ENCODE measurements around the gene SYDE1. TPM values are rescaled to one million over a fixed set of nuclear protein-coding genes. Genes with fewer than 3 reads are reported as not detected.

Gene SYDE1
- total and polyA plus RNA-seq, 10 of the 15 experiments (the other 5 are each of a cell fraction or from before 2014, with no cell fraction given), result not detected

GRCh38 chr19:15147090-15147489 is 39.9 kb downstream of the SYDE1 start:
- ChIA-PET RAD21 (ENCODE audit: unreplicated experiment) (no interaction called here), POLR2A (interaction anchor here (0.5 kb wide), 1 partner anchor 244 kb away, joined by 5 read pairs; no protein-coding TSS in a partner anchor), CTCF (interaction anchor here (1.2 to 1.3 kb wide), 2 partner anchors 46 to 55 kb away, joined by 3 to 10 read pairs; no protein-coding TSS in a partner anchor), SMC1A (ENCODE audit: uncharacterized antibody, unreplicated experiment) (no interaction called here)
- no peaks in the 10 kb centered on the region for H4K20me1 ChIP-seq (ENCODE audit: control insufficient read depth, insufficient read depth)
- no peak for FAIRE-seq
- H3K27me3 ChIP-seq (replicated peaks in 1 of 2; ENCODE audit: control insufficient read depth in 2 of 2, insufficient read depth in 2 of 2, low read length in 1 of 2), result no peaks in the 10 kb centered on the region
- no peaks in the 10 kb centered on the region for H3K4me1 ChIP-seq (ENCODE audit: control insufficient read depth, insufficient read depth, low read length)
- no peak for DNase-seq (ENCODE audit: low read depth, low spot score)
- intact Hi-C loops (cut with micrococcal nuclease; ENCODE audit: unreplicated experiment), result no loop called here
- H3K4me3 ChIP-seq, result no peak overlapping the region
- no peaks in the 10 kb centered on the region for H3K36me3 ChIP-seq (ENCODE audit: control insufficient read depth in 2 of 2, insufficient read depth in 2 of 2, low read length in 1 of 2)
- no peak overlapping the region for H3K9ac ChIP-seq (ENCODE audit: control insufficient read depth, insufficient read depth, low read length)
- H3K9me3 ChIP-seq (replicated peaks; ENCODE audit: control insufficient read depth, insufficient read depth, low read length), result no peaks in the 10 kb centered on the region
- no peak overlapping the region for H2AFZ ChIP-seq (ENCODE audit: control insufficient read depth, low read depth, low read length)
- H3K4me2 ChIP-seq (ENCODE audit: control insufficient read depth, insufficient read depth), result no peak overlapping the region
- H3K27ac ChIP-seq (ENCODE audit: control insufficient read depth, insufficient read depth), result no peak overlapping the region
- 11% methylated on average over 1 of the region's 1 CpG for WGBS (ENCODE audit: insufficient coverage, insufficient replicate concordance, low lambda C conversion rate, missing lambda C conversion rate)
- no TSS peak for BruUV-seq (replicated peaks)
- ATAC-seq, result no peak
- H3K79me2 ChIP-seq (ENCODE audit: control insufficient read depth, insufficient read depth, low read length), result no peaks in the 10 kb centered on the region
- in situ Hi-C loops (cut with MboI), result no loop called here
- TF ChIP-seq FOXM1 (IDR thresholded peaks at IDR 0.05; ENCODE audit: low read depth, low read length), result no peak
- TF ChIP-seq SRF (IDR thresholded peaks at IDR 0.05; ENCODE audit: low read depth in 2 of 2, low read length in 2 of 2), result no peak
- no peak for TF ChIP-seq JUNB (IDR thresholded peaks at IDR 0.05)
- no peak for TF ChIP-seq ZNF24 (IDR thresholded peaks at IDR 0.05)
- TF ChIP-seq LARP7 (IDR thresholded peaks at IDR 0.05), result no peak
- TF ChIP-seq E2F8 (IDR thresholded peaks at IDR 0.05; ENCODE audit: low read depth, partially characterized antibody), result no peak
- TF ChIP-seq IRF5 (IDR thresholded peaks at IDR 0.05; ENCODE audit: borderline replicate concordance), result no peak
- no peak for TF ChIP-seq KLF5 (IDR thresholded peaks at IDR 0.05; ENCODE audit: partially characterized antibody)
- TF ChIP-seq GATAD2B (conservative IDR thresholded peaks at IDR 0.05; ENCODE audit: low read depth), result no peak
- TF ChIP-seq NRF1 (conservative IDR thresholded peaks at IDR 0.05; ENCODE audit: low read depth, low read length), result no peak
- no peak for TF ChIP-seq ZNF274 (IDR thresholded peaks at IDR 0.05; ENCODE audit: insufficient read depth, insufficient read length)
- no peak for TF ChIP-seq PKNOX1 (IDR thresholded peaks at IDR 0.05)
- no peak for TF ChIP-seq SIN3A (IDR thresholded peaks at IDR 0.05; ENCODE audit: low read depth, low read length)
- TF ChIP-seq NR2F1 (conservative IDR thresholded peaks at IDR 0.05), result no peak
- TF ChIP-seq KAT2A (conservative IDR thresholded peaks at IDR 0.05; ENCODE audit: control insufficient read depth, low read depth, low read length), result no peak
- no peak for TF ChIP-seq DPF2 (IDR thresholded peaks at IDR 0.05)
